Sigmoid colon (tissue), 4 donors: ENCODE measurements around the gene FLT1.

Experiments used
- POLR2A ChIP-seq, 2 donors: fragments of 450-650 bp; IDR thresholded peaks; one replicate each; pipeline ENCODE4 v1.6.1; 2016; ENCODE audit warnings: antibody characterized with exemption in 2 of 2, mild to moderate bottlenecking in 2 of 2, moderate library complexity in 2 of 2
- POLR2AphosphoS5 ChIP-seq, 4 donors: sonication (generic); formaldehyde crosslinking; IDR thresholded peaks; one replicate each; pipeline ENCODE4 v1.6.1; 2017; ENCODE audit warnings: antibody characterized with exemption in 4 of 4
- TF ChIP-seq, protein P1 (sequence below), 4 experiments: fragments of 450-650 bp in 3 of 4; fragments of 200-600 bp in 1 of 4; IDR thresholded peaks; one replicate each; pipeline ENCODE4 v1.5.1; 2016 to 2019; ENCODE audit warnings: antibody characterized with exemption in 4 of 4, mild to moderate bottlenecking in 3 of 4, moderate library complexity in 2 of 4

DNA sequence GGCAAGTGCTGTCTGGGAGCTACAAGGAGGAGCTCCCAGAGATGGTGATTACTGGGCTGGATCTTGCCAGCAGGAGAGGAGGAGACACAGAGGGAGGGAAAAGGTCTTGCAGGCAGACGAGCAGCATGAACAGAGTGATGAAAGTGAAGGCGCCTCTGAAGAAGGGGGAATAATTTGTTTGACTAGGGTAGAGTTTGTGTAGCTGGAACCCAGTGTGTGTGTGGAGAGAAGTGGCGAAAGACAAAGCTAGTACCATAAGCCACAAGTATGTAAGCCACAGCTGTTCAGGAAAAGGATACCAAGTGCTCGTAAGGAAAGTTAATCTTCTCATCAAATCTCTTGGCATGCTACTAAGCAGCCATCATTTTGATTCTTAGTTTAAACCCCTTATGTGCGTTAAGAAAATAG, 5.4 kb downstream of the FLT1 start:
- TF ChIP-seq, protein P1, sequence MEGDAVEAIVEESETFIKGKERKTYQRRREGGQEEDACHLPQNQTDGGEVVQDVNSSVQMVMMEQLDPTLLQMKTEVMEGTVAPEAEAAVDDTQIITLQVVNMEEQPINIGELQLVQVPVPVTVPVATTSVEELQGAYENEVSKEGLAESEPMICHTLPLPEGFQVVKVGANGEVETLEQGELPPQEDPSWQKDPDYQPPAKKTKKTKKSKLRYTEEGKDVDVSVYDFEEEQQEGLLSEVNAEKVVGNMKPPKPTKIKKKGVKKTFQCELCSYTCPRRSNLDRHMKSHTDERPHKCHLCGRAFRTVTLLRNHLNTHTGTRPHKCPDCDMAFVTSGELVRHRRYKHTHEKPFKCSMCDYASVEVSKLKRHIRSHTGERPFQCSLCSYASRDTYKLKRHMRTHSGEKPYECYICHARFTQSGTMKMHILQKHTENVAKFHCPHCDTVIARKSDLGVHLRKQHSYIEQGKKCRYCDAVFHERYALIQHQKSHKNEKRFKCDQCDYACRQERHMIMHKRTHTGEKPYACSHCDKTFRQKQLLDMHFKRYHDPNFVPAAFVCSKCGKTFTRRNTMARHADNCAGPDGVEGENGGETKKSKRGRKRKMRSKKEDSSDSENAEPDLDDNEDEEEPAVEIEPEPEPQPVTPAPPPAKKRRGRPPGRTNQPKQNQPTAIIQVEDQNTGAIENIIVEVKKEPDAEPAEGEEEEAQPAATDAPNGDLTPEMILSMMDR (IDR thresholded peaks at IDR 0.05), result no peak
- TF ChIP-seq POLR2A (IDR thresholded peaks at IDR 0.05) (no peak), POLR2AphosphoS5 (IDR thresholded peaks at IDR 0.05) (no peak)
